ENCODE results near the gene OR2V2.
A peak's percentile ranks its signal among the peaks of the same experiment; 100 is the strongest.
"Not testable (repeated sequence)": the region's sequence is repeated elsewhere in the genome, so short reads cannot be mapped to it uniquely, and the experiment has no call there.

OR2V2 gene

DNA sequence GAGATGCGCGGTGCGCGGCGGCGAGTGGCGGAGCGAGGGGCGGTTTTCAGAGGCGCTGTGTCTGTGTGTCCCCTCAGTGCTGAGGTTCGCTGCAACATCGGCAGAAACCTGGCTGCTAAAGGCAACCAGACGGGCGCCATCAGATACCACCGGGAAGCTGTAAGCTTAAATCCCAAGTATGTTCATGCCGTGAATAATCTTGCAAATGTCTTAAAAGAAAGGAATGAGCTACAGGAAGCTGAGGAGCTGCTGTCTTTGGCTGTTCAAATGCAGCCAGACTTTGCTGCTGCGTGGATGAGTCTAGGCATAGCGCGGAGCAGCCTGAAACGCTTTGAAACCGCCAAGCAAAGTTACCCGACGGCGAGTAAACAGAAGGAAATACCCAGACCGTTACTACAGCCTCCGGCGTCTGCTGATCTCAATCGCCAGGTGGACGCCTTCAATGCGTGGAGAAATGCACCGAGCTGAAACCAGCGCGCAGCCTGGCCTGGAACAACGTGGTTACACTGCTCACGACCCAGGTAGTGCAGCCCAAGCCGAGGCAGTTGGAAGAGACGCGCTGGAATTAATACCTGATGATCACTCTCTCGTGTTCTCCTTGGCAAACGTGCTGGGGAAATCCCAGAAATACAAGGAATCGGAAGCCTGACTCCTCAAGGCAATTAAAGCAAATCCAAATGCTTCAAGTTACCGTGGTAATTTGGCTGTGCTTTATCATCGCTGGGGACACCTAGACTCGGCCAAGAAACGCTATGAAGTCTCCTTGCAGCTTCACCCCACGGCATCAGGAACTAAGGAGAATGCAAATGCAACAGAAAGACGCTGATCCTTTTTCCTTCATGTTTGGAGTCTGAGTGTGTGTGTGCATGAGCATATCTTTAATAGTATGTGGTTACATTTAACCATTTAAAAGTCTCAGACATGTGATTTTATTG lies 32.3 kb upstream of the OR2V2 start:
- DNase-seq: no peak

DNA sequence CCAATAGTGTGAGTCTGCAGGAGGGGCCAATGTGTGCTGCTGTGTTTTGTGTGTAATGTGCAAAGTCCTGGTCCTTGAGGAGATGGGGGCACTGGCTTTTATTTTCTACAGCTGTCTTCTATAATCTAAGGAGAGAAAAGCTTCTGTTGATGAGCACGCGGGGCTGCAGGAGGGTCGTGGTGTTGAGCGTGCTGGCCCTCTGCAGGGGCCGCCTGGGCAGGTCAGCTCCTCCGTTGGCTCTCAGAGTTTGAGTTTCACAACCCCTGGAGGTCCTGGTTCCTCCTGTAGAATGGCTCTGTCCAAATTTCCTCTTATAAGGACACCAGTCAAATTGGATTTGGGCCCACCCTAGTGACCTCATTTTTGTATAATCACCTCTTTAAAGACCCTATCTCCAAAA lies 29.0 kb upstream of the OR2V2 start:
- no peak for DNase-seq

DNA sequence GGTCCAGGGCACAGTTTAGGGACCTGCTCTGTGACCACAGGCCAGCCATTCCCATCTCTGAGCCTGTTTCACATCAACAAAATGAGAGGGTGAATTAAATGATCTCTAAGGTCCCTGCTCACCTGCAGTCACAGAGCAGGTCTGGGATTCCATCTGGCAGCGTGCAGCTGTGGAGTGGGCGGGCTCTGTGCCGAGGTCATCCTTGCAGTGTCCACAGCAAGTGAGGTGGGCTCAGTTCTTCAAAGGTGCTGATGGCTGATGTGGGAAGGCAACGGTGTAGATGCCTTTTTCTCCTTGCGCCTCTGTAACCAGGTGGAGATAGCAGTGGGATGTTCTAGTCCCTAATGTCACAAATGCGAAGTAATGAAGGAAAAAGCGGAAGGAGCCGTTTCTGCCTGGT lies 28.3 kb upstream of the OR2V2 start:
- DNase-seq: no peak

- DNase-seq: no peak
These were observed 27.1 kb upstream of the OR2V2 start for GRCh38 chr5:181120306-181120705.

- DNase-seq: no peak
These were observed 26.6 kb upstream of the OR2V2 start for GRCh38 chr5:181120761-181121160.

- no peak for DNase-seq
These were observed 25.5 kb upstream of the OR2V2 start for GRCh38 chr5:181121675-181122561.

GRCh38 chr5:181124526-181124925 lies 22.9 kb upstream of the OR2V2 start:
- no peak for DNase-seq

GRCh38 chr5:181126841-181127240 lies 20.5 kb upstream of the OR2V2 start:
- DNase-seq: no peak

- no peak for DNase-seq
These were observed 19.9 kb upstream of the OR2V2 start for GRCh38 chr5:181127456-181127855.

- no peak for DNase-seq
These were observed 19.3 kb upstream of the OR2V2 start for GRCh38 chr5:181127907-181128626.

GRCh38 chr5:181129601-181130000 lies 17.8 kb upstream of the OR2V2 start:
- no peak for DNase-seq

- not testable (repeated sequence) for DNase-seq
These were observed 17.3 kb upstream of the OR2V2 start for GRCh38 chr5:181130081-181130480.

DNA sequence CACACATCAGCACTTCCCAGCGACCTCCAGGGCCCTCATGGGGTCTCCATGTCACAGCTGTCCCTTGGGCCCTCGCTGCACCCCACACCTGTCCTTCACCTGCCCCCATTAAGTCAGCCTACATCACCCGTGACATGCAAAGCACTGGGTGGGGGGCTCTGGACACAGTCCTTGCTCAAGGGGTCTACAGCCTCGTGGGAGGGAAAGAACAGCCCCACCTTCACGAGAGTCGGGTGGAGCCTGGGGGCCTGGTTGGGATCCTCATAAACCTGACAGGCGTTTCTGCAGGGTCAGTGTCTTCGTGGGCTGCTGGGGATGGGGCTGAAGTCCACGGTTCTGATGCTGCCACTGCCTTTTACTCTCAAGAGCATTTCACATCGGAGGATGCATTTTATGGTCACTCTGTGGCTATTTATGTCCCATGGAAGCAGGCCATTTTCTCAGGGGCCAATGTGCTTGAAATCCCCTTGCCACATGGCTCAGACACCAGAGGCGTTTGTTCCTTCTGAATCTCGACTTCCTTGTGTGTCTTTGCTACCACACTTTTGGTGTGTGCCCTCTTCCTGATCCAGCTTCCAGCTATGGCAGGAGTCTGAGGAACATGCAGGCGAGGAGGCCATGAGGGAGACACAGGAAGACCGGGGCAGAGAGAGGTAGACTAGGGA lies 16.4 kb upstream of the OR2V2 start, which contains the start of gene OR2V1:
Gene OR2V1 (minus strand): TSS at position 338 of the 665 bp plus-strand sequence. CDS start 5,865 bp downstream, outside the sequence.
- DNase-seq: no peak

DNA sequence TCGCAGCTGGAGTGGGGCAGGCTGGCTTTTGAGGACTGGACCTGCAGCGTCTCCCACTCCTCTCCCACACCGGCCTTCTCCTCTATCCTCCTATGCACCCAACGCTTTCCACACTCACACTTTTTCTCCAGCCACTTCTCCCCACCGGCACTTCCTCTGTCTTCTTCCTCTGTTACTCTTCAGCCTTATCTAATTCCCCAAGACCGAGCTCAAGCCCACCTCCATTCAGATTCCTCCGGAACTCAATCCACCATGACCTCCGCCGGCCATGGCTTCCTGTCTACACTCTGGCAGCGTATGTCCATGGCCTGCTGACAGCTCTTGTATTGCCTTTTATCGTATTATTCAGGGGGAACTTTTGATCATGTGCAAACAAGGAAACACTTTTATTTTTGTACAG lies 15.9 kb upstream of the OR2V2 start:
- no peak for DNase-seq

GRCh38 chr5:181133083-181133482 lies 14.3 kb upstream of the OR2V2 start:
- no peak for DNase-seq

DNA sequence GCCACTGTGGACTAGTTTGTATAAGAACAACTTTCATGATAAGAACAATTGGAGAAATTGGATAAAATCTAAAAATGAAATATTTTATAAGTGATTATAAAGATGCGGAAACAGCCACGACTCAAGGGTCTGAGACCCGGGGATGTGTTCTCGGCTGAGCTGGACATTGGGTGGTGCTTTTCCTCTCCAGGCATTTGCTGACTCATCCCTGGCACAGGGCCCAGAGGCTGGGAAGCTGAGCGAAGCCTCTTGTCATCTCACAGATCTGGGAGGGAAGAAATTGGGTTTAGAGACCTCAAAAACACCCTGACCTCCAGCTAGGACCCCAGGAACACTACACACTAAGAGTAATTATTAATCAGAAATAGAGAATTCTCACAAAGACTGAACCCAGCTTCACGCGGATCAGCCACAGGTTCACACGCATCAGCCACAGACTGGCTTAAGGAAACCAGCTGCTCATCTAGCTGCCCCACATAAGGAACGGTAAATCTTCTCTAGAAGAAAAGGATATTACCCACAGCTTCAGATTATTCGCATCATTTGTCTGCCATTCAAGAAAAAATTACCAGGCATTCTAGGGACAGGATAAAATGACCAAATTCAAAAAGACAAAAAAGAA lies 13.7 kb upstream of the OR2V2 start:
- peak; percentile 55 for DNase-seq

DNA sequence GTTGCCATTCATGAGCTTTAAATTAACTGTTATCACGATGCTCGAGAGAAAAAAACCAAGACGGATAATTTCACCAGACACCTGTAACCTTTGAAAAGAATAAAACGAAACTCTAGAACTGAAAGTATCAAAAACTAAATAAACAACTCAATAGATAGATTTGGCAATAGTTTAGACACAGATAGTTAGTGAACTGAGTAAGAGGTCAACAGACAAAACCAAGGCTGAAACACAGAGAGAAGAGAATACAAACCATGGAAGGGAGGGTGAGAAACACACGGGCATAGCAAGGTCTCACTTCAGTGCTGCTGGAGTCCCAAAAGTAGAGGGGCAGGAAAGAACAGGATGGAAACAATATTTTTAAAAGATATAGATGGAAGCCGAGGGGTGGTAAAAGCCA lies 13.1 kb upstream of the OR2V2 start:
- no peak for DNase-seq

DNA sequence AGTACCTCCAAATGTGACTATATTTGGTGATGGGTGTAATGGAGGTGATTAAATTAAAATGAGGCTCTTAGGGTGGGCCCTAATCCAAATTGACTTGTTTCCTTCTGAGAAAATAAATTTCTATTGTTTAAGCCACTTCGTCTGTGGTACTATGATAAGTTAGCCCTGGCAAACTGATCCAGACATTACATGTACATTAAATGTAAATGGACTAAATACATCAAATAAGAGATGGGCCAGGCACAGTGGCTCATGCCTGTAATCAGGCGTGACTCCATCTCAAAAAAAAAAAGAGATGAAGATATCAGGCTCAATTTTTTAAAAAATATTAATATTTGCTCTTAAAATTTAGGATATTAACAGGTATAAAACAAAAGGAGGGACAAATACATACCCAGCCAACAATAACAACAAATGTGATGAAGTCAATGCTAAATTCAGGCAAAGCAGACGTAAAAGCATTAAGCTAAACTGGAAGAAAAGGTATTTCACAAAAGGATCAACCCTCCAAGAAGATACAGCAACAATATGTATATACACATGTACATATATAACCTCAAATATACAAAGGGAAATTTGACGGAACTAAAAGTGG lies 10.9 kb upstream of the OR2V2 start:
- DNase-seq: no peak

GRCh38 chr5:181138258-181138657 lies 9.1 kb upstream of the OR2V2 start:
- DNase-seq: no peak

- DNase-seq: no peak
These were observed 6.6 kb upstream of the OR2V2 start for GRCh38 chr5:181140766-181141165.

GRCh38 chr5:181142054-181142453 lies 5.3 kb upstream of the OR2V2 start:
- DNase-seq: no peak

DNA sequence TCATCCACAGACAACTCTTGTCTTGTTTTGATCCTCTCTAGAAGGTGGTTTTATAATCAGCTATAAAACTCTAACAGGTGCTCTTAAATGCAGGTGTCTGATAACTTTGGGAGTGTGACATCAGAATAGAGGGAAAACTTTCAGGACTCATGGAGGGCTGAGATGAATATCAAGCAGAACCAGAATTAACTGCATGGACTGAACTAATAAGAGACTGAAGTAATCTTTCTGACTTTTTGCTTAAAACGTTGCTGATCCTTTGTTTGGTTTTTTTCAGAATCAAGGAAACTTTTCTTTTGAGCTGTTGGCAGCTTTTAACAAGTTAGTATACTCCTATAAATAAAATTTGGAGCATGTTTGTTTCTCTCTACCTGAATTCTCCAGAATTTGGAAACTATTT lies 2.3 kb upstream of the OR2V2 start:
- DNase-seq: no peak

Data from RPMI8226 (cell line).